Mucosa of descending colon (tissue), 3 donors: ENCODE results near the gene DAAM1. TPM values are rescaled to one million over a fixed set of nuclear protein-coding genes. Genes with fewer than 3 reads are reported as not detected.

ENCODE experiments used
- ATAC-seq: fragments of 200-7000 bp; cut with Tn5 transposase; one replicate; pipeline ENCODE4 v1.9.1; 2020; ENCODE audit warnings: mild to moderate bottlenecking, moderate library complexity
- DNase-seq, 3 donors: peaks; one replicate each; pipeline ENCODE4 v3.0.0-alpha.2; 2020
- H3K36me3 ChIP-seq: fragments of 200-600 bp; one replicate; pipeline ENCODE4 v1.8.0; 2021; ENCODE audit warnings: low read depth, mild to moderate bottlenecking
- H3K4me1 ChIP-seq: fragments of 200-600 bp; one replicate; pipeline ENCODE4 v1.8.0; 2021; ENCODE audit warnings: low read depth, mild to moderate bottlenecking
- H3K4me3 ChIP-seq: fragments of 200-600 bp; one replicate; pipeline ENCODE4 v1.8.0; 2021; ENCODE audit warnings: mild to moderate bottlenecking
- H3K9me3 ChIP-seq: fragments of 200-600 bp; one replicate; pipeline ENCODE4 v1.8.0; 2021; ENCODE audit warnings: mild to moderate bottlenecking
- CTCF ChIP-seq: fragments of 200-600 bp; IDR thresholded peaks from one replicate; pipeline ENCODE4 v1.8.0; 2022; ENCODE audit warnings: antibody characterized with exemption, mild to moderate bottlenecking
- intact Hi-C, 2 donors: fragments of 100-400 bp; cut with DNase I in 1 of 2; cut with micrococcal nuclease in 1 of 2; formaldehyde crosslinking; loops; one replicate each; pipeline versions ENCODE4 v1.11.0 to v1.11.1; 2022; cut with DNase I, micrococcal nuclease
- total RNA-seq, 3 donors: library from RNA; stranded (reverse); fragmentation: NEBNext Ultra II Directional in 2 of 3; extraction: Animal tissue kit (Norgen Biotek cat#: 25700) in 2 of 3; gene quantifications; one replicate each; pipeline versions ENCODE4 v1.2.1 to v1.2.4, GENCODE V29; 2021 to 2023
- donor health status: DM: no; HTN: no; CAD: no; lungs with moderate emphysema.
- donor health status: DM: no; HTN: no; CAD: no.
- donor health status: DM: no; HTN: yes; CAD: no.

DAAM1 gene
- total RNA-seq, 3 donors from 2014 or later, result 41.0 to 85.4 (median 49.6) TPM

- intact Hi-C loops, result no loop called here
- Histone ChIP-seq H3K9me3 (no peaks in the 10 kb centered on the region), H3K4me3 (no peak overlapping the region), H3K36me3 (no peaks in the 10 kb centered on the region), H3K4me1 (no peaks in the 10 kb centered on the region)
- ATAC-seq (peak; percentile 49), DNase-seq (no peak)
- TF ChIP-seq CTCF, result no peak
Measured at GRCh38 chr14:59254911-59255545, 66.6 kb downstream of the DAAM1 start.

GRCh38 chr14:59256331-59256730 is 67.9 kb downstream of the DAAM1 start:
- TF ChIP-seq CTCF, result no peak
- no peaks in the 10 kb centered on the region for H3K9me3 ChIP-seq
- ATAC-seq, result no peak
- H3K4me3 ChIP-seq, result no peak overlapping the region
- DNase-seq, result no peak
- intact Hi-C loops, result no loop called here
- H3K36me3 ChIP-seq, result no peaks in the 10 kb centered on the region
- no peaks in the 10 kb centered on the region for H3K4me1 ChIP-seq

- no peak overlapping the region for H3K4me3 ChIP-seq
- DNase-seq (no peak), ATAC-seq (no peak)
- no peaks in the 10 kb centered on the region for H3K36me3 ChIP-seq
- intact Hi-C loops, result loop anchor here in 1 of 2 donors (10.0 kb wide), 1 partner anchor 53 kb away; no protein-coding TSS in a partner anchor
- H3K9me3 ChIP-seq, result no peaks in the 10 kb centered on the region
- no peaks in the 10 kb centered on the region for H3K4me1 ChIP-seq
- no peak for TF ChIP-seq CTCF
Measured at GRCh38 chr14:59261334-59261733, 72.9 kb downstream of the DAAM1 start.

- intact Hi-C loops, result loop anchor here in 1 of 2 donors (10.0 kb wide), 1 partner anchor 52 kb away; no protein-coding TSS in a partner anchor
- H3K36me3 ChIP-seq, result no peaks in the 10 kb centered on the region
- H3K4me1 ChIP-seq, result no peaks in the 10 kb centered on the region
- TF ChIP-seq CTCF, result peak; percentile 50
- H3K4me3 ChIP-seq, result no peak overlapping the region
- H3K9me3 ChIP-seq, result no peaks in the 10 kb centered on the region
- DNase-seq (peak; percentile 52 to 62 (median 53)), ATAC-seq (peak; percentile 97)
Measured at GRCh38 chr14:59262717-59263454, 74.4 kb downstream of the DAAM1 start.

- ATAC-seq (peak; percentile 72), DNase-seq (peak in 1 of 3 donors; percentile 14)
- TF ChIP-seq CTCF, result no peak
- no peaks in the 10 kb centered on the region for H3K9me3 ChIP-seq
- no peaks in the 10 kb centered on the region for H3K4me1 ChIP-seq
- no peaks in the 10 kb centered on the region for H3K36me3 ChIP-seq
- no peak overlapping the region for H3K4me3 ChIP-seq
- intact Hi-C loops, result loop anchor here in 1 of 2 donors (10.0 kb wide), 1 partner anchor 49 kb away; no protein-coding TSS in a partner anchor
Measured at GRCh38 chr14:59265808-59266207, 77.3 kb downstream of the DAAM1 start.
